ENCODE results near the gene MAPKAPK2.

DNA sequence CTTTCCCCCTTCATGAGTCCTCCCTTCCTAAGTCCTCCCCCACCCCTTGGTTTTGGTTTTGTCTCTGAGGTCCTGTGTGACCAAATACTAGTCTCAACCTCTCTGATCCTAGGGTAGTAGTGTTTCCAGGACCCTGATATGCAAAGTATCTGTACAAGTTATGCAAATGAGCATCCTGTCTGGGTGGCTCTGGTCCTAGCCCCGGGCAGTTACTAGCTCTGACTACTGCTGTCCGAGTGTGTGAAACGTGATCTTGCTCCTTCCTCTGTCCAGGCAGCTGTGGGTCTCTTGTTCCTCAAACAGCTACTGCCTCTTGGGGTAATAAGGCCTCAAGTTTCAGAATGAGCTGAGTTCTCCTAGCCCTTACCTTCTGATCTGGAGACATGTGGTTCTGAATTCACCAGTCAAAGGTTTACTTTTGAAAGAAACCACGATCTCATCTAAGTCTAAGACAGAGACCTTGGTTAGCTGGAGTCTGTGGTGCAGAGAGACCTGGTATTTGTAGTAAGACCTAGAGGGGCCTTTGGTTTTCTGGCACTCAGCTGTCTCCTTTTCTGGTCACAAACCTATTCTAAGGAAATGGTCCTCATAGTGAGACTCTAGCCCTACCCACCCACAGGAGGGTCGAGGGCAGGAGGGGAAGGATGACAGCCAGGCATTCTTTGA lies 54.8 kb downstream of the MAPKAPK2 start:
- TF ChIP-seq, protein P1, sequence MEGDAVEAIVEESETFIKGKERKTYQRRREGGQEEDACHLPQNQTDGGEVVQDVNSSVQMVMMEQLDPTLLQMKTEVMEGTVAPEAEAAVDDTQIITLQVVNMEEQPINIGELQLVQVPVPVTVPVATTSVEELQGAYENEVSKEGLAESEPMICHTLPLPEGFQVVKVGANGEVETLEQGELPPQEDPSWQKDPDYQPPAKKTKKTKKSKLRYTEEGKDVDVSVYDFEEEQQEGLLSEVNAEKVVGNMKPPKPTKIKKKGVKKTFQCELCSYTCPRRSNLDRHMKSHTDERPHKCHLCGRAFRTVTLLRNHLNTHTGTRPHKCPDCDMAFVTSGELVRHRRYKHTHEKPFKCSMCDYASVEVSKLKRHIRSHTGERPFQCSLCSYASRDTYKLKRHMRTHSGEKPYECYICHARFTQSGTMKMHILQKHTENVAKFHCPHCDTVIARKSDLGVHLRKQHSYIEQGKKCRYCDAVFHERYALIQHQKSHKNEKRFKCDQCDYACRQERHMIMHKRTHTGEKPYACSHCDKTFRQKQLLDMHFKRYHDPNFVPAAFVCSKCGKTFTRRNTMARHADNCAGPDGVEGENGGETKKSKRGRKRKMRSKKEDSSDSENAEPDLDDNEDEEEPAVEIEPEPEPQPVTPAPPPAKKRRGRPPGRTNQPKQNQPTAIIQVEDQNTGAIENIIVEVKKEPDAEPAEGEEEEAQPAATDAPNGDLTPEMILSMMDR (IDR thresholded peaks at IDR 0.05), result no peak
- TF ChIP-seq POLR2AphosphoS5 (IDR thresholded peaks at IDR 0.05), result no peak

Data from upper lobe of left lung (tissue), 4 donors.